HAP-1 (cell line): ENCODE results near the gene PAN2.
"Not testable (repeated sequence)": the region's sequence is repeated elsewhere in the genome, so short reads cannot be mapped to it uniquely, and the experiment has no call there.

Source experiments
- DNase-seq, 2 experiments: peaks; one replicate each; pipeline ENCODE4 v3.0.0-alpha.2; 2016 to 2020; ENCODE audit warnings: low spot score in 2 of 2
- H3K27me3 ChIP-seq: fragments of 250-450 bp; sonication (Bioruptor Pico); 2 replicates; pipeline ENCODE4 v1.5.1; 2020; ENCODE audit warnings: low read depth, mild to moderate bottlenecking, moderate library complexity
- H3K36me3 ChIP-seq: fragments of 250-450 bp; sonication (Bioruptor Pico); replicated peaks from 2 replicates; pipeline ENCODE4 v1.5.1; 2020; ENCODE audit warnings: mild to moderate bottlenecking
- H3K4me1 ChIP-seq: fragments of 250-450 bp; sonication (Bioruptor Pico); 2 replicates; pipeline ENCODE4 v1.5.1; 2020; ENCODE audit warnings: mild to moderate bottlenecking
- H3K4me3 ChIP-seq: fragments of 250-450 bp; sonication (Bioruptor Pico); 2 replicates; pipeline ENCODE4 v1.5.1; 2020; ENCODE audit warnings: mild to moderate bottlenecking, moderate library complexity
- H3K9me3 ChIP-seq: fragments of 250-450 bp; sonication (Bioruptor Pico); 2 replicates; pipeline ENCODE4 v1.5.1; 2020; ENCODE audit warnings: mild to moderate bottlenecking, moderate library complexity
- in situ Hi-C: fragments of 300-500 bp; cut with MboI; formaldehyde crosslinking; loops from 3 replicates; pipeline ENCODE4 v1.14.3; 2020; ENCODE audit warnings: low sequenced_read_pairs, inconsistent platforms, mixed read lengths

PAN2 gene

GRCh38 chr12:56333197-56333678 is 562 bp downstream of the PAN2 start:
- Histone ChIP-seq H3K4me1 (peaks cover 10% of the 10 kb centered on the region), H3K9me3 (no peaks in the 10 kb centered on the region), H3K36me3 (no peaks in the 10 kb centered on the region), H3K4me3 (peak overlapping the region; percentile 44), H3K27me3 (no peaks in the 10 kb centered on the region)
- in situ Hi-C loops = no loop called here
- peak; percentile 17 for DNase-seq

- H3K4me1 ChIP-seq = peaks cover 10% of the 10 kb centered on the region
- DNase-seq = no peak
- H3K4me3 ChIP-seq = peak overlapping the region; percentile 44
- no peaks in the 10 kb centered on the region for H3K27me3 ChIP-seq
- in situ Hi-C loops = no loop called here
- H3K9me3 ChIP-seq = no peaks in the 10 kb centered on the region
- H3K36me3 ChIP-seq = 0 out of 2 replicates have a peak, but pooled peaks cover 2% of the 10 kb centered on the region
Measured at GRCh38 chr12:56332512-56333196, 1.1 kb downstream of the PAN2 start.

- H3K36me3 ChIP-seq = peaks cover 17% of the 10 kb centered on the region
- in situ Hi-C loops = no loop called here
- DNase-seq = no peak
- H3K27me3 ChIP-seq = no peaks in the 10 kb centered on the region
- no peak overlapping the region for H3K4me3 ChIP-seq
- H3K4me1 ChIP-seq = peaks cover 10% of the 10 kb centered on the region
- H3K9me3 ChIP-seq = no peaks in the 10 kb centered on the region
Measured at GRCh38 chr12:56330936-56331490, 2.8 kb downstream of the PAN2 start.

- no peaks in the 10 kb centered on the region for H3K4me1 ChIP-seq
- H3K4me3 ChIP-seq = no peak overlapping the region
- H3K9me3 ChIP-seq = no peaks in the 10 kb centered on the region
- peaks cover 56% of the 10 kb centered on the region for H3K36me3 ChIP-seq
- H3K27me3 ChIP-seq = no peaks in the 10 kb centered on the region
- in situ Hi-C loops = no loop called here
- no peak for DNase-seq
Measured at GRCh38 chr12:56326533-56326932, 7.3 kb downstream of the PAN2 start.

GRCh38 chr12:56326126-56326525 is 7.7 kb downstream of the PAN2 start:
- Histone ChIP-seq H3K4me3 (no peak overlapping the region), H3K9me3 (no peaks in the 10 kb centered on the region), H3K4me1 (no peaks in the 10 kb centered on the region), H3K27me3 (no peaks in the 10 kb centered on the region), H3K36me3 (peaks cover 56% of the 10 kb centered on the region)
- in situ Hi-C loops = no loop called here
- no peak for DNase-seq

- DNase-seq = no peak
- Histone ChIP-seq H3K9me3 (no peaks in the 10 kb centered on the region), H3K4me1 (no peaks in the 10 kb centered on the region), H3K36me3 (peaks cover 70% of the 10 kb centered on the region), H3K27me3 (no peaks in the 10 kb centered on the region), H3K4me3 (no peak overlapping the region)
- in situ Hi-C loops = no loop called here
Measured at GRCh38 chr12:56324206-56324605, 9.6 kb downstream of the PAN2 start.

GRCh38 chr12:56321610-56322009 is 12.2 kb downstream of the PAN2 start:
- H3K4me3 ChIP-seq, H3K9me3 ChIP-seq, H3K4me1 ChIP-seq, DNase-seq, in situ Hi-C loops, H3K27me3 ChIP-seq: not testable (repeated sequence)
- peaks cover 71% of the 10 kb centered on the region for H3K36me3 ChIP-seq

GRCh38 chr12:56321027-56321426 is 12.8 kb downstream of the PAN2 start:
- in situ Hi-C loops = no loop called here
- Histone ChIP-seq H3K36me3 (peaks cover 65% of the 10 kb centered on the region), H3K9me3 (no peaks in the 10 kb centered on the region), H3K27me3 (no peaks in the 10 kb centered on the region), H3K4me3 (no peak overlapping the region), H3K4me1 (peaks cover 6% of the 10 kb centered on the region)
- DNase-seq = no peak

- H3K36me3 ChIP-seq = peaks cover 53% of the 10 kb centered on the region
- H3K4me1 ChIP-seq = peaks cover 13% of the 10 kb centered on the region
- H3K27me3 ChIP-seq = no peaks in the 10 kb centered on the region
- H3K4me3 ChIP-seq = no peak overlapping the region
- DNase-seq = peak in 1 of 2 experiments; percentile 14
- in situ Hi-C loops = no loop called here
- H3K9me3 ChIP-seq = no peaks in the 10 kb centered on the region
Measured at GRCh38 chr12:56317675-56318074, 16.1 kb downstream of the PAN2 start.

GRCh38 chr12:56315622-56316473 is 18.0 kb downstream of the PAN2 start, which contains the start of gene CNPY2:
CNPY2 (minus strand) TSS chr12:56315988; CDS start chr12:56315217, 771 bp downstream.
- Histone ChIP-seq H3K9me3 (no peaks in the 10 kb centered on the region), H3K27me3 (no peaks in the 10 kb centered on the region), H3K36me3 (peaks cover 60% of the 10 kb centered on the region), H3K4me3 (peak within 1 kb of the TSS; percentile 97), H3K4me1 (peaks cover 13% of the 10 kb centered on the region)
- in situ Hi-C loops = no loop called here
- DNase-seq = peak; percentile 95 to 99

- H3K4me1 ChIP-seq = peaks cover 13% of the 10 kb centered on the region
- DNase-seq = peak in 1 of 2 experiments; percentile 25
- peaks cover 61% of the 10 kb centered on the region for H3K36me3 ChIP-seq
- no peaks in the 10 kb centered on the region for H3K27me3 ChIP-seq
- in situ Hi-C loops = no loop called here
- no peaks in the 10 kb centered on the region for H3K9me3 ChIP-seq
- peak overlapping the region; percentile 97 for H3K4me3 ChIP-seq
Measured at GRCh38 chr12:56315249-56315621, 18.6 kb downstream of the PAN2 start.

GRCh38 chr12:56311003-56311402 is 22.8 kb downstream of the PAN2 start:
- in situ Hi-C loops = no loop called here
- Histone ChIP-seq H3K4me3 (no peak overlapping the region), H3K4me1 (peaks cover 7% of the 10 kb centered on the region), H3K27me3 (no peaks in the 10 kb centered on the region), H3K36me3 (peaks cover 73% of the 10 kb centered on the region), H3K9me3 (no peaks in the 10 kb centered on the region)
- no peak for DNase-seq

GRCh38 chr12:56308714-56309113 is 25.1 kb downstream of the PAN2 start:
- DNase-seq = no peak
- peaks cover 76% of the 10 kb centered on the region for H3K36me3 ChIP-seq

More at GRCh38 chr12:56308714-56309113, 25.1 kb downstream of the PAN2 start:
- H3K9me3 ChIP-seq = no peaks in the 10 kb centered on the region
- in situ Hi-C loops = no loop called here
- H3K4me3 ChIP-seq = no peak overlapping the region
- H3K4me1 ChIP-seq = no peaks in the 10 kb centered on the region
- no peaks in the 10 kb centered on the region for H3K27me3 ChIP-seq
